HFFc6 (cell line): Measurements from ENCODE around the gene GPATCH2. TPM values are rescaled to one million over a fixed set of nuclear protein-coding genes. Genes with fewer than 3 reads are reported as not detected.

Experiments
- DNase-seq: peaks from one replicate; pipeline ENCODE4 v3.0.0-alpha.2; 2018
- H3K27ac Mint-ChIP-seq: 2 replicates; pipeline ENCODE4 v1.8.0; 2020; ENCODE audit warnings: mild to moderate bottlenecking, mixed read lengths
- H3K27me3 Mint-ChIP-seq: 2 replicates; pipeline ENCODE4 v1.8.0; 2021; ENCODE audit warnings: mild to moderate bottlenecking, moderate library complexity, mixed read lengths; ENCODE audit not compliant: insufficient read depth
- H3K36me3 Mint-ChIP-seq: 2 replicates; pipeline ENCODE4 v1.8.0; 2021; ENCODE audit warnings: low read depth, mixed read lengths
- H3K4me1 Mint-ChIP-seq: 2 replicates; pipeline ENCODE4 v1.8.0; 2020; ENCODE audit warnings: low read depth, mixed read lengths
- H3K4me3 Mint-ChIP-seq: 2 replicates; pipeline ENCODE4 v1.8.0; 2020; ENCODE audit warnings: mild to moderate bottlenecking, moderate library complexity, mixed read lengths
- H3K9me3 Mint-ChIP-seq: 2 replicates; pipeline ENCODE4 v1.8.0; 2020; ENCODE audit warnings: mild to moderate bottlenecking, mixed read lengths
- total RNA-seq, 6 experiments: library from RNA; stranded (reverse); fragmentation: NEBNext Ultra II Directional; extraction: Animal tissue kit (Norgen Biotek cat#: 25700); gene quantifications; 2 replicates in 1 of 6; 3 replicates in 5 of 6; pipeline ENCODE4 v1.2.3, GENCODE V29; 2021
- TF ChIP-seq, protein P1 (sequence below): fragments of 200-600 bp; sonication (generic); IDR thresholded peaks from 2 replicates; pipeline ENCODE4 v1.5.0; 2021; ENCODE audit warnings: antibody characterized with exemption, mild to moderate bottlenecking

The GPATCH2 gene
- total RNA-seq, 6 experiments from 2014 or later = 8.1 to 11.5 (median 9.8) TPM

DNA sequence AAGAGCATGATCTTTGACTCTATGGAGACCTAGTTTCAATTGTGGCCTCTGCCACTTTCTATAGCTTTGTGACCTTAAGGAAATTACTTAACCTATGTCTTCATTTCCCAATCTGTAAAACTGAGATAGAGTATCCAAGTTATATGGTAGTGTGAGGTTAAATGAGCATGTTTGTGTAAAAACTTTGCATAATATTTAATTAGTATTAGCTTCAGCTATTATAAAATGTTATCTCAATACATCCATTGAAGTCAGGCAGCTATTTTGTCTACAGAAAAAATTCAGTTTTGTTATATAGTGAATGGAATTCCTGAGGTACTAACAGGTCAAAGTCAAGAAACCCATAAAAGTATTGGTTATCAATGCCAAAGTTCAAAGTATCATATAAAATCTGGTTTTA is 53.6 kb downstream of the GPATCH2 start:
- Mint-ChIP-seq H3K36me3 (peaks cover 4% of the 10 kb centered on the region), H3K27me3 (no peaks in the 10 kb centered on the region), H3K4me1 (no peaks in the 10 kb centered on the region), H3K4me3 (no peak overlapping the region), H3K27ac (no peak overlapping the region), H3K9me3 (no peaks in the 10 kb centered on the region)
- no peak for DNase-seq
- TF ChIP-seq, protein P1, sequence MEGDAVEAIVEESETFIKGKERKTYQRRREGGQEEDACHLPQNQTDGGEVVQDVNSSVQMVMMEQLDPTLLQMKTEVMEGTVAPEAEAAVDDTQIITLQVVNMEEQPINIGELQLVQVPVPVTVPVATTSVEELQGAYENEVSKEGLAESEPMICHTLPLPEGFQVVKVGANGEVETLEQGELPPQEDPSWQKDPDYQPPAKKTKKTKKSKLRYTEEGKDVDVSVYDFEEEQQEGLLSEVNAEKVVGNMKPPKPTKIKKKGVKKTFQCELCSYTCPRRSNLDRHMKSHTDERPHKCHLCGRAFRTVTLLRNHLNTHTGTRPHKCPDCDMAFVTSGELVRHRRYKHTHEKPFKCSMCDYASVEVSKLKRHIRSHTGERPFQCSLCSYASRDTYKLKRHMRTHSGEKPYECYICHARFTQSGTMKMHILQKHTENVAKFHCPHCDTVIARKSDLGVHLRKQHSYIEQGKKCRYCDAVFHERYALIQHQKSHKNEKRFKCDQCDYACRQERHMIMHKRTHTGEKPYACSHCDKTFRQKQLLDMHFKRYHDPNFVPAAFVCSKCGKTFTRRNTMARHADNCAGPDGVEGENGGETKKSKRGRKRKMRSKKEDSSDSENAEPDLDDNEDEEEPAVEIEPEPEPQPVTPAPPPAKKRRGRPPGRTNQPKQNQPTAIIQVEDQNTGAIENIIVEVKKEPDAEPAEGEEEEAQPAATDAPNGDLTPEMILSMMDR = no peak

DNA sequence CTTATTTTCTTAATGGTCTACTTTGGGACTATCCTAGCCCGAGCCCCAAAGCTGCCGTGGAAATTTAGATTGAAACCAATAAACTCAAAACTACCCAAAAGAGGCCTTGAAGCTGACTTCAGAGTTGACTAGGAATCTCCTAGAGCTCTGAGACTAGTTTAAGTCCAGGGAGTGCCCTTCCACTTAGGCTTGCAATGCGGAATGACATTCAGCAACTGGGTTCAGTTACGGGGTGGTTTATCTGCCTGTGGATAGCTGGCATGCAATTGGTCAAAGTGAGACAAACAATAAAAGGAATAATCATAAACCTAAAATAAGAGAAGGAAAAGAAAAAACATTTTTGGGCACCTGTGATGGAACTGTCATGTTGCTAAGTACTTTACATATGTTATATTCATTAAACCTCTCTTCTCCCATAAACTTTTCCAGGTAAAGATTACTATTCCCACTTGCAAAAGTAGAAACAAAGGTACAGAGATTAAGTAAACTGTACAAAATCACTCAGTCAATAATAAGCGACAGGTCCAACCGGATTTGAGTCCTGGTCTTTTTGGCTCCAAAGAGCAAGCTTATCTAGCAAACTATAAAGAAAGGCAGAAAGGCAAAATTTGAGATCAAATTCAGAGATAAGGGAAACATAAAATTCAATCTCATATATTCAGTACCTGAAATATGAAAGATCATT is 56.5 kb downstream of the GPATCH2 start:
- TF ChIP-seq, protein P1 = no peak
- Mint-ChIP-seq H3K9me3 (no peaks in the 10 kb centered on the region), H3K4me3 (no peak overlapping the region), H3K27ac (no peak overlapping the region), H3K27me3 (no peaks in the 10 kb centered on the region), H3K36me3 (peaks cover 9% of the 10 kb centered on the region; the same call in 1 of the 2 replicates), H3K4me1 (no peaks in the 10 kb centered on the region)
- no peak for DNase-seq

DNA sequence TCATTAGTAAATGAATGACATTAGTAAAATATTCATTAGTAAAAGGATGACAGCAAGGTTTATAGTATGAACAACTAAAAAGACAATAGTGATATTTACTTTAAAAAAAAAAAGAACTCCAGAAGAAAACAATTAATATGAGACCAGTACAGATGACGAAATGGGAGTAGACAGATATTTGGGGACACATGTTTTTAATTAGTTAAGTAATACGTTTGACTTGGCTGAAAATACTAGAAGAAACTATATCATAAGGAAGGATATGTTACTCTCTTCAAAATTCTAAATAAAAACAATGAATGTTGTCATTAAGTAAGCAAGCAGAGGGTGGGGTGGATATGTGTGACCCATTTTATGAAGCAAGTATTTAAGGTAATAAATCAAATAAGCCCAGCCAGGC is 61.9 kb downstream of the GPATCH2 start:
- Mint-ChIP-seq H3K4me3 (no peak overlapping the region), H3K27me3 (no peaks in the 10 kb centered on the region), H3K4me1 (no peaks in the 10 kb centered on the region; the same call in 1 of the 2 replicates), H3K36me3 (peaks cover 9% of the 10 kb centered on the region; the same call in 1 of the 2 replicates), H3K9me3 (no peaks in the 10 kb centered on the region), H3K27ac (no peak overlapping the region)
- TF ChIP-seq, protein P1 = no peak
- no peak for DNase-seq

DNA sequence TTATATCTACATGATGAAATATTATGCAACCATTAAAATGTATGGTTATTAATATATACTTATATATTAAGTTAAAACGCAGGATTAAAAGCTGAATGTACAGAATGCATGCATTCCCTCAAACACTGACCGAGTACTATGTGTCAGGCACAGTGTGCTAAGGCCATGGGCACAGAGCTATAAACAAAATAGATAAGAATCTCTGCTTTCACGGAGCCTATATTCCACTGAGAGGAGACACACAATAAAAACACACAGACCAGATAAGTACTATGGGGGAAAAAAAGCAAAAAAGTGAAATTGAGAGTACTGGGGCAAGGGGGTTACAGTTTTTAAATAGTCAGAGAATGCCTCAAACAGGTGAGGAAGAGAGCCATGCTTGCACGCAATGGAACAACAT is 62.7 kb downstream of the GPATCH2 start:
- DNase-seq = no peak
- TF ChIP-seq, protein P1 = no peak
- H3K4me3 Mint-ChIP-seq = no peak overlapping the region
- peaks cover 5% of the 10 kb centered on the region for H3K4me1 Mint-ChIP-seq
- peaks cover 9% of the 10 kb centered on the region; the same call in 1 of the 2 replicates for H3K36me3 Mint-ChIP-seq
- H3K9me3 Mint-ChIP-seq = no peaks in the 10 kb centered on the region
- no peaks in the 10 kb centered on the region for H3K27me3 Mint-ChIP-seq
- no peak overlapping the region for H3K27ac Mint-ChIP-seq

DNA sequence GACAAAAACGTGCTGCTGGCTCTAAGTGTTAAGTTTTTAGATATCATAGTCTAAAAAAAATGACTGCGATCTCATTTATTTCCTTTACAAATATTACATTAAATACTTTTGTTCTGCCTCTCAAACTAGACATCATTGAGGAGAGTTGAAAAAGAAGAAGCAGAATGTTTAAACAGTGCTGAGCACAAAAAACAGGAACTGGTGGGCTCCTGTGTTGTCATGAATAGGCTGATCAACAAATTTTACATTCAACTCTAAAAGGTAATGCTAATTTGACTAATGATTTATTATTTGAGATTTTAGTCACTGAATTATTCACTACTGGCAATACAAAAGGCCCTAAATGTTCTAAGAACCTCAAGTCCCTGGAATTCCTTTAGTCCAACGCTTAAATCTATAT is 66.1 kb downstream of the GPATCH2 start:
- Mint-ChIP-seq H3K27me3 (no peaks in the 10 kb centered on the region), H3K4me1 (peaks cover 31% of the 10 kb centered on the region), H3K27ac (no peak overlapping the region), H3K4me3 (no peak overlapping the region), H3K36me3 (peaks cover 6% of the 10 kb centered on the region), H3K9me3 (no peaks in the 10 kb centered on the region)
- TF ChIP-seq, protein P1 = no peak
- no peak for DNase-seq
